Sigmoid colon (tissue), 4 donors: ENCODE measurements around the gene SLC30A3.

Experiments
- CTCF ChIP-seq, 4 experiments: fragments of 450-650 bp in 3 of 4; fragments of 200-600 bp in 1 of 4; IDR thresholded peaks; one replicate each; pipeline ENCODE4 v1.5.1; 2016 to 2019; ENCODE audit warnings: antibody characterized with exemption in 4 of 4, mild to moderate bottlenecking in 3 of 4, moderate library complexity in 2 of 4
- EP300 ChIP-seq, 4 donors: sonication (generic); formaldehyde crosslinking; IDR thresholded peaks; one replicate each; pipeline ENCODE4 v1.6.1; 2017; ENCODE audit warnings: antibody characterized with exemption in 4 of 4
- POLR2A ChIP-seq, 2 donors: fragments of 450-650 bp; IDR thresholded peaks; one replicate each; pipeline ENCODE4 v1.6.1; 2016; ENCODE audit warnings: antibody characterized with exemption in 2 of 2, mild to moderate bottlenecking in 2 of 2, moderate library complexity in 2 of 2
- POLR2AphosphoS5 ChIP-seq, 4 donors: sonication (generic); formaldehyde crosslinking; IDR thresholded peaks; one replicate each; pipeline ENCODE4 v1.6.1; 2017; ENCODE audit warnings: antibody characterized with exemption in 4 of 4

- TF ChIP-seq CTCF (IDR thresholded peaks at IDR 0.05) (no peak), EP300 (IDR thresholded peaks at IDR 0.05) (no peak), POLR2A (IDR thresholded peaks at IDR 0.05) (no peak), POLR2AphosphoS5 (IDR thresholded peaks at IDR 0.05) (no peak)
Measured at GRCh38 chr2:27211241-27211942, 51.5 kb downstream of the SLC30A3 start.
